Fibroblast of the aortic adventitia (primary cell): ENCODE measurements around the gene SAE1. TPM values are rescaled to one million over a fixed set of nuclear protein-coding genes. Genes with fewer than 3 reads are reported as not detected.

Source experiments
- DNase-seq: peaks from one replicate; pipeline ENCODE4 v3.0.0-alpha.2; 2010; ENCODE audit warnings: low read depth
- H3K4me3 ChIP-seq: 2 replicates; pipeline ENCODE4 v1.5.1; 2011; ENCODE audit warnings: low read depth, mild to moderate bottlenecking, control low read depth, low read length, moderate library complexity
- total RNA-seq: library from RNA; depleted of rRNA; stranded (reverse); fragments of >200 nt; gene quantifications from 2 replicates; pipeline ENCODE4 v1.2.3, GENCODE V29; 2012; ENCODE audit warnings: low replicate concordance
- TF ChIP-seq, protein P1 (sequence below): IDR thresholded peaks from 2 replicates; pipeline ENCODE4 v1.5.1; 2011; ENCODE audit warnings: mild to moderate bottlenecking, low read length, control low read depth, inconsistent platforms; ENCODE audit not compliant: insufficient read depth

Gene SAE1
- total RNA-seq, 1 donor: 140 TPM

DNA sequence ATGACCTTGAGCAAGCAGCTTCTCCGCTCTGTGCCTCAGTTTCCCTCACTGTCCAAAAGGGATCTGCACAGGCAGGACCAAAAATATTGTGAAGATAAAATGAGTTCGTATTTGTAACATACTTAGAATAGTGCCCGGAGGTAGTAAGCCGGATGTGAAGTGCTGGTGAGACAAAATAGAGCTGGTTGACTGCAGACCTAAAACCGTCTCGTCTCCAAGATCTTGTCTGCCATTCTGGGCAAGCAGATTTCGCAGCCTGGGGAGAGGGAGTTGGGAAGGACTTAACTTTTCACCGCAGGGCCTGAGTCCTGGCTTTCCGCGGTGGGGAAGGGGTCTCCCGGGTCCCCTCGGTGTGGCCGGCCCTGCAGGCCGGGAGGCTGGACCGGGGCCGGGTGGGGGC, 108.5 kb downstream of the SAE1 start:
- TF ChIP-seq, protein P1, sequence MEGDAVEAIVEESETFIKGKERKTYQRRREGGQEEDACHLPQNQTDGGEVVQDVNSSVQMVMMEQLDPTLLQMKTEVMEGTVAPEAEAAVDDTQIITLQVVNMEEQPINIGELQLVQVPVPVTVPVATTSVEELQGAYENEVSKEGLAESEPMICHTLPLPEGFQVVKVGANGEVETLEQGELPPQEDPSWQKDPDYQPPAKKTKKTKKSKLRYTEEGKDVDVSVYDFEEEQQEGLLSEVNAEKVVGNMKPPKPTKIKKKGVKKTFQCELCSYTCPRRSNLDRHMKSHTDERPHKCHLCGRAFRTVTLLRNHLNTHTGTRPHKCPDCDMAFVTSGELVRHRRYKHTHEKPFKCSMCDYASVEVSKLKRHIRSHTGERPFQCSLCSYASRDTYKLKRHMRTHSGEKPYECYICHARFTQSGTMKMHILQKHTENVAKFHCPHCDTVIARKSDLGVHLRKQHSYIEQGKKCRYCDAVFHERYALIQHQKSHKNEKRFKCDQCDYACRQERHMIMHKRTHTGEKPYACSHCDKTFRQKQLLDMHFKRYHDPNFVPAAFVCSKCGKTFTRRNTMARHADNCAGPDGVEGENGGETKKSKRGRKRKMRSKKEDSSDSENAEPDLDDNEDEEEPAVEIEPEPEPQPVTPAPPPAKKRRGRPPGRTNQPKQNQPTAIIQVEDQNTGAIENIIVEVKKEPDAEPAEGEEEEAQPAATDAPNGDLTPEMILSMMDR: no peak
- DNase-seq: no peak
- peak overlapping the region; percentile 35 for H3K4me3 ChIP-seq

DNA sequence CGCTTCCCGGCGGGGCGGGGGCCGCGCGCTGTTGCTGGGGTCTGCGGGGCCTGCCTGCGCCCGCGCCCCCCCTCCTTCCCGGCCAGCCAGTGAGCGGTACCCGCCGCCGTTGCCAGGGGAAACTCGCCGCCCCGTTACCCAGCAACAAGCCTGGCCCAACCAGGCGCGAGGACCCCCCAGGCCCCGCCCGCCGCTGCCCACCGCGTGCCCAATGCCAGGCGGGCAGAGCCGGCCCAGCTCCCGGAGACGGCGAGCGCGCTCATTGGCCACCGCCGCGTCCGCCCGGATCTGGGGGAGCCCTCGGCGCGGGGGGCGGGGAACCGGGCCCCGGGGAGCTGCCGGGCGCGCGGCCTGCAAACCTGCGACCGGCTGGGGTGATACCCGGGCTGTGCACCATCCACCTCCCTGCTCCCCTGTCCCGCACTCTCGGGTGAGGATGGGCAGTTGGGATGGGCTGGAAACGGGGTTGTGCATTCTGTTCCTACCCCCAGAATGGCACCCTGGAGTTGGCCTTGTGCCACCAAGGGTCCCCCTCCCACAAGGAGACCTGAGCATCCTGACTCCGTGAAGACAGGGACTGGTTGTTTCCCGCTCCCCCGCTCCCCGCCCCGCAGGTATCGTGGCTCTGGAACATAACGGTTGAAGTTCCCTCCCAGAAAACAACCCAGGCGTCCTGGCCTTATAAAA, 109.1 kb downstream of the SAE1 start:
- H3K4me3 ChIP-seq: peak overlapping the region; percentile 31
- no peak for DNase-seq
- TF ChIP-seq, protein P1: no peak

DNA sequence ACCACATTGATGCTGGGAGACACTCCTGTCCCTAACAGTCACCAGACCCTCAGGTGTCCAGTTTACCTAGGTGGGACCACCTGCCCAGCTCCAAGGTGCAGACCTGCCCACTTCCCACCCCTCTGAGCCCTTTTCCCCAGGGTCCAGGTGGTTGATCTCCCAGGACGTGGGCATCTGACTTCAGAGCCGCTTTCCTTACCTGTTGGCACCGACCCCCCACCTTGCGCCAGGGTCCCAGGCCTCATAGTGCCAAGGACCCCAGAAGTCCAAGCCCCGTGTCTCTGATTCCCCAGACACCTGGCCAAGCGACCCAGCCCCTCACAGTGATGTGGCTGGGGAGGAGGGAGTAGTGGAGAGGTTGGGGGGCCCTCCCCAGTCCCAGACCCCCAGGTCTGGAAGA, 109.9 kb downstream of the SAE1 start:
- H3K4me3 ChIP-seq: no peak overlapping the region
- TF ChIP-seq, protein P1: no peak
- no peak for DNase-seq

DNA sequence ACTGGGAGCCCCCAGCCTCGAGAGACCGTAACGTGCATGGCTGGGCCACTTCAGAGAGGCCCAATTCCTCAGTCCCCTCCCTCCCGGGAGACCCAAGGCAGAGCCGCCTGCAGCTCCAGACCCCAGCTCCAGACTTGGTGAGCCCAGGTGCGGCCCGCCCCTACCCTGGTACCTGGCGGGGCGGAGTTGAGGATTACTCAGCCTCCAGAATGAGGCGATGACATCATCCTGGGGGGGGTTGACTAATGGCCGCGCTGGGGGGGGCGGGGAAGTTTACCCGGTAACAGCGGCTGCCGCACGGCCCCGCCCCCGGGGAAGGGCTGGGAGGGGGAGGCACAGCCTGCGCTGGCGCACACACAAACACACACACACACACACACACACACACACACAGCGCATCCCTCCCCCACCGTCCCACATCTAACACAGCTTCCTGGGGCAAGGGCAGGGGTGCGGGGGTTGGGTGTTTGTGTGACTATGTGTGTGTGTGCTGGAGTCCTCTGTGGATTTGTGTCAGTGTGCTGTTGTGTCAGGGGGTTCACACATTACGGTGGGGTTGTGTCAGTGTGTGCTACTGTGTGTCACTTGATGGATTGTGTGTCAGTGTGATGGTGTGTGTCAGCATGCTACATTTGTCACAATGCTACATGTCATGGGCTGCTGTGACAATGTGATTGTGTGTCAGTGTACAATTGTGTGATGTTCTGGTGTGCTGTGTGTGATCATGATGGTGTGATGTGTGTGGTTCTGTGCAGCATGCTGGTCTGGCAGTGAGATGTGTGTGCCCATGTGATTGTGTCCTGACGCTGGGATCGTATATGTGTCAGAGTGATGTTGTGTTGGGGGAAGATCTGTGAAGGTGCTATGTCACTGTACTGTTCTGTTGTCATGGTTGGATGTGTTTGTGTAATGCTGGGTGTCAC, 110.6 kb downstream of the SAE1 start:
- peak; percentile 72 for DNase-seq
- H3K4me3 ChIP-seq: peak overlapping the region; percentile 10
- TF ChIP-seq, protein P1: no peak

DNA sequence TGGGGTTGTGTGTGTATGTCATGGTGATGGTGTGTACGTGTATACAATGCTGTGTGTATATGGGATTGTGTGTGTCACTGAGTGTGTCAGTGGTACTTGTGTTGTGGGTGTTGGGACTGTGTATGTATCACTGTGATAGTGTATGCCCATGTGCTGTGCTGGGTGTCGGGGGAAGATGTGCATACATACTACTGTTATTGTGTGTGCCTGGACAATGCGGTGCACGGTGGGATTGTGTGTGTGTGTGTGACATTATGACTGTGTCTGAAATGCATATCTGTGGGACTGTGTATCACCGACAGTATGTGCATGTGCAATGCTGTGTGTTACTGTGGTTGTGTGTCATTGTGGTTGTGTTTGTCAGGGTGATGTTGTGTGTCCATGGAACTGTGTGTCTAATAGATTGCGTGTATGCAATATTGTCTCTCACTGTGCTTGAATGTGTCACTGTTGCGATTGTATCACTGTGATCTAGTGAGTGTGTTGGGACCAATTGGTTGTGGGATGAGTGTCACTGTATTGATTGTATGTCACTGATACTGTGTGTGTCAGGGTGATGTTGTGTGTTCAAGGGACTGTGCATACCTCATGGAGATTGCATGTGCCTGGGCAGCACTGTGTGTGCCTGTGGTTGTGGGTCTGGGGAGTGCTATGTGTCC, 111.4 kb downstream of the SAE1 start:
- no peak for DNase-seq
- TF ChIP-seq, protein P1: no peak
- no peak overlapping the region for H3K4me3 ChIP-seq

DNA sequence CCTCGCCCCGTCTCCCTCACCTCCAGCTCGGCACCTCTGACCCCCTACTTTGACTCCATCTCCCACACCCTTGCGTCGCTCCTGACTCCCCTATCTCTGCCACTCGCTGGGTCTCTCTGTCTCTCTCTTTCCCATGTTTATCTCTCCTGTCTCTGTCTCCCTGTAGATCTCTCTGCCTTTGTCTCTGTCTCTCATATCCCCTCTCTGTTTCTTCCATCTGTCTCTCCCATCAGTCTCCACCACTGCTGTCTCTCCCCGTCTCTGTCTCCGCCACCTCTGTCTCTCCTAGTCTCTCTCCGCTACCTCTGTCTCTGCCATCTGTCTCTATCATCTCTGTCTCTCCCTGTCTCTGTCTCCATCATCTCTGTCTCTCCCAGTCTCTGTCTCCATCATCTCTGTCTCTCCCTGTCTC, 112.7 kb downstream of the SAE1 start:
- peak overlapping the region; percentile 66 for H3K4me3 ChIP-seq

More for the DNA sequence above, 112.7 kb downstream of the SAE1 start:
- peak; percentile 36 for DNase-seq
- TF ChIP-seq, protein P1: no peak
